SK-N-SH treated with all-trans-retinoic acid at 6 μM for 48 hours (cell line): ENCODE measurements around the gene ARHGAP21.

ENCODE experiments used
- ATAC-seq: fragments of 200-7000 bp; cut with Tn5 transposase; 3 replicates; pipeline ENCODE4 v1.9.1; 2020; ENCODE audit warnings: mild to moderate bottlenecking, moderate library complexity
- BACH2 ChIP-seq: fragments of 250-450 bp; sonication (Bioruptor Pico); IDR thresholded peaks from 2 replicates; pipeline ENCODE4 v1.9.0; 2021; ENCODE audit warnings: mild to moderate bottlenecking, borderline replicate concordance
- CSDC2 ChIP-seq: fragments of 250-450 bp; sonication (Bioruptor Pico); IDR thresholded peaks from 2 replicates; pipeline ENCODE4 v1.5.0; 2020; ENCODE audit warnings: mild to moderate bottlenecking, moderate library complexity
- CSRNP3 ChIP-seq: fragments of 250-450 bp; sonication (Bioruptor Pico); IDR thresholded peaks from 2 replicates; pipeline ENCODE4 v1.5.1; 2021; ENCODE audit warnings: mild to moderate bottlenecking, moderate library complexity
- ESRRG ChIP-seq: fragments of 250-450 bp; sonication (Bioruptor Pico); IDR thresholded peaks from 2 replicates; pipeline ENCODE4 v1.6.1; 2021; ENCODE audit warnings: mild to moderate bottlenecking
- GLIS3 ChIP-seq: fragments of 250-450 bp; sonication (Bioruptor Pico); IDR thresholded peaks from 2 replicates; pipeline ENCODE4 v1.5.0; 2020; ENCODE audit warnings: mild to moderate bottlenecking, moderate library complexity
- ISL1 ChIP-seq: fragments of 250-450 bp; sonication (Bioruptor Pico); IDR thresholded peaks from 2 replicates; pipeline ENCODE4 v2.1.2; 2022; ENCODE audit warnings: mild to moderate bottlenecking, moderate library complexity
- OSR1 ChIP-seq: fragments of 250-450 bp; sonication (Bioruptor Pico); IDR thresholded peaks from 2 replicates; pipeline ENCODE4 v1.8.0; 2022; ENCODE audit warnings: moderate library complexity, mild to moderate bottlenecking, inconsistent platforms
- PPARA ChIP-seq: fragments of 250-450 bp; sonication (Bioruptor Pico); IDR thresholded peaks from 2 replicates; pipeline ENCODE4 v1.5.0; 2020; ENCODE audit warnings: mild to moderate bottlenecking, borderline replicate concordance
- RARB ChIP-seq: fragments of 250-450 bp; sonication (Bioruptor Pico); IDR thresholded peaks from 2 replicates; pipeline ENCODE4 v1.8.0; 2021; ENCODE audit warnings: mild to moderate bottlenecking, moderate library complexity
- SNAI2 ChIP-seq: fragments of 250-450 bp; sonication (Bioruptor Pico); IDR thresholded peaks from 2 replicates; pipeline ENCODE4 v1.5.0; 2020; ENCODE audit warnings: mild to moderate bottlenecking, moderate library complexity
- TCF4 ChIP-seq: fragments of 250-450 bp; sonication (Bioruptor Pico); IDR thresholded peaks from 2 replicates; pipeline ENCODE4 v1.8.0; 2021; ENCODE audit warnings: mild to moderate bottlenecking, moderate library complexity, borderline replicate concordance
- TSHZ2 ChIP-seq: fragments of 250-450 bp; sonication (Bioruptor Pico); IDR thresholded peaks from 2 replicates; pipeline ENCODE4 v1.5.0; 2020; ENCODE audit warnings: mild to moderate bottlenecking, moderate library complexity
- ZC3H10 ChIP-seq: fragments of 250-450 bp; sonication (Bioruptor Pico); IDR thresholded peaks from 2 replicates; pipeline ENCODE4 v1.5.1; 2021; ENCODE audit warnings: mild to moderate bottlenecking, moderate library complexity
- ZFP3 ChIP-seq: fragments of 250-450 bp; sonication (Bioruptor Pico); IDR thresholded peaks from 2 replicates; pipeline ENCODE4 v1.5.0; 2020; ENCODE audit warnings: mild to moderate bottlenecking, moderate library complexity
- ZFP30 ChIP-seq: fragments of 450-650 bp; formaldehyde crosslinking; IDR thresholded peaks from 2 replicates; pipeline ENCODE4 v1.5.0; 2022; ENCODE audit warnings: mild to moderate bottlenecking, moderate library complexity
- ZNF565 ChIP-seq: fragments of 450-650 bp; formaldehyde crosslinking; conservative IDR thresholded peaks from 2 replicates; pipeline ENCODE4 v1.5.0; 2020; ENCODE audit warnings: low read depth, mild to moderate bottlenecking, moderate library complexity
- ZNF70 ChIP-seq: fragments of 450-650 bp; formaldehyde crosslinking; IDR thresholded peaks from 2 replicates; pipeline ENCODE4 v1.5.0; 2020; ENCODE audit warnings: mild to moderate bottlenecking, moderate library complexity
- ZNF8 ChIP-seq: fragments of 450-650 bp; formaldehyde crosslinking; IDR thresholded peaks from 2 replicates; pipeline ENCODE4 v1.5.0; 2020; ENCODE audit warnings: mild to moderate bottlenecking, moderate library complexity
- TF ChIP-seq, protein P1 (sequence below): fragments of 250-450 bp; sonication (Bioruptor Pico); IDR thresholded peaks from 2 replicates; pipeline ENCODE4 v1.8.0; 2021; ENCODE audit warnings: low read depth, mild to moderate bottlenecking, moderate library complexity, borderline replicate concordance
- TF ChIP-seq, protein P2 (sequence below): fragments of 250-450 bp; sonication (Bioruptor Pico); IDR thresholded peaks from 2 replicates; pipeline ENCODE4 v1.5.1; 2020; ENCODE audit warnings: low read depth, mild to moderate bottlenecking, moderate library complexity

ARHGAP21 gene

DNA sequence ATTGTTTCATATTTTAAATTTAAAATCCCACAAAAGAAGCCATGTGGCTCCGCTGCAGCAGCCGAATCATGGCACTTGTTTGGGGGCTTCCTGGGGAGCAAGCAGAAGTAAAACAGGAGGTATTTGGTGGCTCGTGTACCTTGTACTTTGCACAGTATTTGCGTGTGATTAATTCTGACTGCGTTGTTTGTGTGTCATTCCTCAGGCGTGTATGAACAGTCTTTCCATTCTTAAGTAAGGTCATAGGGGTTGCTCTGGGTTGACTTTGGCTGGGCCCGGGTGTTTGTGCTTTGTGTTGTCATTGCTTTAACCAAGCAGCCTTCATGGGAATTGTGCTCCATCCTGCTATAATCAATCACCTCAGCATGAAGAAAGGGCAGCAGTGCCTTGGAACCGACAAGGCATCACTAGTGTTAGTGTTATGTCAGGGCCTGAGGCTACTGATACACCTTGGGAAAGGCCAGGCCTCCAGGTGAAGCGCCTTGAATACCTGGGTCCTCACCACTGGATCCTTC, 182.4 kb downstream of the ARHGAP21 start:
- ATAC-seq: no peak
- TF ChIP-seq, protein P1, sequence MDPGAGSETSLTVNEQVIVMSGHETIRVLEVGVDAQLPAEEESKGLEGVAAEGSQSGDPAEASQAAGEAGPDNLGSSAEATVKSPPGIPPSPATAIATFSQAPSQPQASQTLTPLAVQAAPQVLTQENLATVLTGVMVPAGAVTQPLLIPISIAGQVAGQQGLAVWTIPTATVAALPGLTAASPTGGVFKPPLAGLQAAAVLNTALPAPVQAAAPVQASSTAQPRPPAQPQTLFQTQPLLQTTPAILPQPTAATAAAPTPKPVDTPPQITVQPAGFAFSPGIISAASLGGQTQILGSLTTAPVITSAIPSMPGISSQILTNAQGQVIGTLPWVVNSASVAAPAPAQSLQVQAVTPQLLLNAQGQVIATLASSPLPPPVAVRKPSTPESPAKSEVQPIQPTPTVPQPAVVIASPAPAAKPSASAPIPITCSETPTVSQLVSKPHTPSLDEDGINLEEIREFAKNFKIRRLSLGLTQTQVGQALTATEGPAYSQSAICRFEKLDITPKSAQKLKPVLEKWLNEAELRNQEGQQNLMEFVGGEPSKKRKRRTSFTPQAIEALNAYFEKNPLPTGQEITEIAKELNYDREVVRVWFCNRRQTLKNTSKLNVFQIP (CRISPR knock-in tag): no peak
- TF ChIP-seq CSDC2 (no peak), TSHZ2 (CRISPR knock-in tag) (no peak)

GRCh38 chr10:24536636-24537035, 187.1 kb downstream of the ARHGAP21 start:
- TF ChIP-seq ZC3H10 (no peak), TSHZ2 (CRISPR knock-in tag) (no peak), GLIS3 (no peak), CSDC2 (no peak), ZNF8 (CRISPR knock-in tag) (no peak), ZNF565 (CRISPR knock-in tag) (no peak), PPARA (no peak), ZNF70 (CRISPR knock-in tag) (no peak), ESRRG (CRISPR knock-in tag) (no peak), RARB (no peak), SNAI2 (CRISPR knock-in tag) (no peak), ZFP3 (CRISPR knock-in tag) (no peak), ISL1 (no peak), TCF4 (CRISPR knock-in tag) (no peak), BACH2 (CRISPR knock-in tag) (no peak), CSRNP3 (no peak), ZFP30 (CRISPR knock-in tag) (no peak)
- TF ChIP-seq, protein P2, sequence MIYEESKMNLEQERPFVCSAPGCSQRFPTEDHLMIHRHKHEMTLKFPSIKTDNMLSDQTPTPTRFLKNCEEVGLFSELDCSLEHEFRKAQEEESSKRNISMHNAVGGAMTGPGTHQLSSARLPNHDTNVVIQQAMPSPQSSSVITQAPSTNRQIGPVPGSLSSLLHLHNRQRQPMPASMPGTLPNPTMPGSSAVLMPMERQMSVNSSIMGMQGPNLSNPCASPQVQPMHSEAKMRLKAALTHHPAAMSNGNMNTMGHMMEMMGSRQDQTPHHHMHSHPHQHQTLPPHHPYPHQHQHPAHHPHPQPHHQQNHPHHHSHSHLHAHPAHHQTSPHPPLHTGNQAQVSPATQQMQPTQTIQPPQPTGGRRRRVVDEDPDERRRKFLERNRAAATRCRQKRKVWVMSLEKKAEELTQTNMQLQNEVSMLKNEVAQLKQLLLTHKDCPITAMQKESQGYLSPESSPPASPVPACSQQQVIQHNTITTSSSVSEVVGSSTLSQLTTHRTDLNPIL (CRISPR knock-in tag): no peak
- TF ChIP-seq, protein P1 (CRISPR knock-in tag): no peak
- no peak for ATAC-seq

- TF ChIP-seq PPARA (no peak), BACH2 (CRISPR knock-in tag) (no peak), ZFP3 (CRISPR knock-in tag) (no peak), OSR1 (CRISPR knock-in tag) (no peak), SNAI2 (CRISPR knock-in tag) (no peak), TSHZ2 (CRISPR knock-in tag) (no peak)
- no peak for ATAC-seq
Measured at GRCh38 chr10:24533981-24534380, 189.7 kb downstream of the ARHGAP21 start.
